ENCODE results near the gene ARHGAP15.

Gene ARHGAP15

DNA sequence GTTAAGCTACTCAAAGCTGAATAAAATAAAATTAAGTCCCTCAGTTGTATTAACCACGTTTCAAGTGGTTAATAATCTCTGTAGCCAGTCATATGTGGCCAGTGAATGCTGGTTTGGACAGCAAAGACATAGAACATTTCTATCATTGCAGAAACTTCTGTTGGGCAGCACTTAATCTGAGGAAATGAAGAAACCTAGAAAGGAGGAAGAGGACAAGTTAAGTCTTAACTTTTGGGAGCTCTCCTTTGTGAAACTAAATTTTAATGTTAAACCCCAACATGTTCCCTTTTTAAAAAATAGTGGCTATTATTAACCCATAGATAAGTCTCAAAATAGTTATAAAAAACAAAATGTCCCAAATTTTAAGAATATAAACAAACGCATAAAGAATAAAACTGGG is 421.3 kb downstream of the ARHGAP15 start:
- Histone ChIP-seq H3F3A (ENCODE audit: control insufficient read depth, insufficient read depth) (no peaks in the 10 kb centered on the region), H3K4me1 (ENCODE audit: control insufficient read depth, low read length) (no peaks in the 10 kb centered on the region), H3K79me2 (ENCODE audit: control insufficient read depth, low read length) (no peaks in the 10 kb centered on the region), H3K4me2 (ENCODE audit: low read length) (no peak overlapping the region), H3K36me3 (ENCODE audit: control insufficient read depth, low read length) (no peaks in the 10 kb centered on the region), H4K20me1 (ENCODE audit: control insufficient read depth, insufficient read depth, low read depth, low read length) (no peaks in the 10 kb centered on the region), H3K4me3 (ENCODE audit: low read length) (no peak overlapping the region), H3K9me3 (ENCODE audit: control insufficient read depth, insufficient read depth, low read length) (no peaks in the 10 kb centered on the region), H3K27ac (ENCODE audit: low read depth, low read length) (no peak overlapping the region), H3K9me2 (replicated peaks; ENCODE audit: control insufficient read depth, low read length) (no peaks in the 10 kb centered on the region), H3K27me3 (ENCODE audit: control insufficient read depth, low read length) (no peaks in the 10 kb centered on the region)
- TF ChIP-seq, protein P1, sequence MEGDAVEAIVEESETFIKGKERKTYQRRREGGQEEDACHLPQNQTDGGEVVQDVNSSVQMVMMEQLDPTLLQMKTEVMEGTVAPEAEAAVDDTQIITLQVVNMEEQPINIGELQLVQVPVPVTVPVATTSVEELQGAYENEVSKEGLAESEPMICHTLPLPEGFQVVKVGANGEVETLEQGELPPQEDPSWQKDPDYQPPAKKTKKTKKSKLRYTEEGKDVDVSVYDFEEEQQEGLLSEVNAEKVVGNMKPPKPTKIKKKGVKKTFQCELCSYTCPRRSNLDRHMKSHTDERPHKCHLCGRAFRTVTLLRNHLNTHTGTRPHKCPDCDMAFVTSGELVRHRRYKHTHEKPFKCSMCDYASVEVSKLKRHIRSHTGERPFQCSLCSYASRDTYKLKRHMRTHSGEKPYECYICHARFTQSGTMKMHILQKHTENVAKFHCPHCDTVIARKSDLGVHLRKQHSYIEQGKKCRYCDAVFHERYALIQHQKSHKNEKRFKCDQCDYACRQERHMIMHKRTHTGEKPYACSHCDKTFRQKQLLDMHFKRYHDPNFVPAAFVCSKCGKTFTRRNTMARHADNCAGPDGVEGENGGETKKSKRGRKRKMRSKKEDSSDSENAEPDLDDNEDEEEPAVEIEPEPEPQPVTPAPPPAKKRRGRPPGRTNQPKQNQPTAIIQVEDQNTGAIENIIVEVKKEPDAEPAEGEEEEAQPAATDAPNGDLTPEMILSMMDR (IDR thresholded peaks at IDR 0.05; ENCODE audit: low read depth, low read length, poor library complexity, severe bottlenecking), result no peak
- TF ChIP-seq EZH2phosphoT487 (IDR thresholded peaks at IDR 0.05; ENCODE audit: borderline replicate concordance, low read length), result no peak

DNA sequence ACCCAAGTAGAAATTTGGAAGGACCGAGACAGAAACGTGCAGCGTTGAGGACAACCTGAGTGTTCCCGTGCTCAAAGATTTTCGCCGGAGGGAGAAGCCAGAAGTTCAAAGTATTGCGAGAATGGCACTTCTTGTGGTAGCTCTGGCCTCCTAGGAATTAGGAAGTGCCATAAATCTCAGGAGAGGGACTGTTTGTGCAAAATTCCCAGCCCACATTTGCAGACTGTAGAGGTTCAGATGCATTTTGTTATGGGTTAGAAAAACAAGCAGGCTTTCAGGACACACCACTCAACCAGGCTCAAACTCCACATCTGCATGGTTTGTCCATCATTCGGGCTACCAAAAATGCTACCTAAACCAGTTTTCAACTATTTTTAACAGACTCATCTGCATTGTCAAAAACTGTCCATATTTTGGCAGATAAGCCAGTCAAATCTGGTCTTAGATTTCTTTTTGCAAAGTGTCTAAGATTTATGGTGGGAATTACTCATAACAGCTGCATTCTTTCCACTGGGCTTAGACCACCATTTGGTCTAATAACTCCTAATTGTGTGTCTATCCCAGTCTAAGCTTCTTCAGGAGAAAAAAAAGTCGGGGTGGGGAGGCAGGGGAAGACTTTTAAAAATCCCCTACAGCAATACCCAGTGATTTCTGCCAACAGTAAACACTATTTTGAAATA is 422.9 kb downstream of the ARHGAP15 start:
- Histone ChIP-seq H4K20me1 (ENCODE audit: control insufficient read depth, insufficient read depth, low read depth, low read length) (no peaks in the 10 kb centered on the region), H3K79me2 (ENCODE audit: control insufficient read depth, low read length) (no peaks in the 10 kb centered on the region), H3K27me3 (ENCODE audit: control insufficient read depth, low read length) (no peaks in the 10 kb centered on the region), H3K36me3 (ENCODE audit: control insufficient read depth, low read length) (no peaks in the 10 kb centered on the region), H3K9me2 (replicated peaks; ENCODE audit: control insufficient read depth, low read length) (no peaks in the 10 kb centered on the region), H3K4me3 (ENCODE audit: low read length) (no peak overlapping the region), H3K4me2 (ENCODE audit: low read length) (no peak overlapping the region), H3K4me1 (ENCODE audit: control insufficient read depth, low read length) (no peaks in the 10 kb centered on the region), H3K9me3 (ENCODE audit: control insufficient read depth, insufficient read depth, low read length) (no peaks in the 10 kb centered on the region), H3K27ac (ENCODE audit: low read depth, low read length) (no peak overlapping the region), H3F3A (ENCODE audit: control insufficient read depth, insufficient read depth) (no peaks in the 10 kb centered on the region)
- TF ChIP-seq, protein P1 (IDR thresholded peaks at IDR 0.05; ENCODE audit: low read depth, low read length, poor library complexity, severe bottlenecking), result no peak
- TF ChIP-seq EZH2phosphoT487 (IDR thresholded peaks at IDR 0.05; ENCODE audit: borderline replicate concordance, low read length), result no peak

DNA sequence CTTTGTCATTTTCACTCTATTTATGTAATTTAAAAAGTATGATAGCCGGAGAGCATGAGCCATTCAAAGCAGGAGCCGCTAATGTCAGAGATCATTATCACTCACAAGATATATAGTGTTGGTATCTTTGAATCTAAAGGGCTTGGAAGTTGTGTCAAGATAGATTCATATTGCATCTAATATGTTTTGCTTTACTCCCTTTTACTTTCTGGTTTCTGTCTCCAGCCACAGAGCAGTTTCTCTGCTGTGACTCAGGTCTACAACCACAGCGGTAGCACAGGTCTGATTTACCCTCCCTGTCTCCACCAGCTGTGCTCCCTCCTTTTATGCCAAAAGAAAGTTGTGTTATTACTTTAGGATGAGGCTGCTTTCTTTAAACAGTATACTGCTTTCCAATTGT is 424.0 kb downstream of the ARHGAP15 start:
- Histone ChIP-seq H4K20me1 (ENCODE audit: control insufficient read depth, insufficient read depth, low read depth, low read length) (no peaks in the 10 kb centered on the region), H3F3A (ENCODE audit: control insufficient read depth, insufficient read depth) (no peaks in the 10 kb centered on the region), H3K36me3 (ENCODE audit: control insufficient read depth, low read length) (no peaks in the 10 kb centered on the region), H3K9me2 (replicated peaks; ENCODE audit: control insufficient read depth, low read length) (no peaks in the 10 kb centered on the region), H3K27me3 (ENCODE audit: control insufficient read depth, low read length) (no peaks in the 10 kb centered on the region), H3K79me2 (ENCODE audit: control insufficient read depth, low read length) (no peaks in the 10 kb centered on the region), H3K4me1 (ENCODE audit: control insufficient read depth, low read length) (no peaks in the 10 kb centered on the region), H3K27ac (ENCODE audit: low read depth, low read length) (no peak overlapping the region), H3K9me3 (ENCODE audit: control insufficient read depth, insufficient read depth, low read length) (no peaks in the 10 kb centered on the region), H3K4me2 (ENCODE audit: low read length) (no peak overlapping the region), H3K4me3 (ENCODE audit: low read length) (no peak overlapping the region)
- TF ChIP-seq, protein P1 (IDR thresholded peaks at IDR 0.05; ENCODE audit: low read depth, low read length, poor library complexity, severe bottlenecking), result no peak
- no peak for TF ChIP-seq EZH2phosphoT487 (IDR thresholded peaks at IDR 0.05; ENCODE audit: borderline replicate concordance, low read length)
